HG03378 (cell line): ENCODE measurements around the gene EPAS1.

Experiments used
- ATAC-seq: cut with Tn5 transposase; IDR thresholded peaks from one replicate; pipeline ENCODE4 v1.9.1; 2021; ENCODE audit warnings: mild to moderate bottlenecking, moderate library complexity; ENCODE audit not compliant: unreplicated experiment

Gene EPAS1

GRCh38 chr2:46361920-46362666 is 64.9 kb downstream of the EPAS1 start:
- ATAC-seq = no peak

- no peak for ATAC-seq
Observed at GRCh38 chr2:46362667-46363012, 65.4 kb downstream of the EPAS1 start.

- ATAC-seq = no peak
Observed at GRCh38 chr2:46363535-46364170, 66.4 kb downstream of the EPAS1 start.

- ATAC-seq = no peak
Observed at GRCh38 chr2:46364797-46365457, 67.7 kb downstream of the EPAS1 start.

GRCh38 chr2:46365913-46366667 is 68.9 kb downstream of the EPAS1 start:
- ATAC-seq = no peak

GRCh38 chr2:46366668-46367052 is 69.5 kb downstream of the EPAS1 start:
- no peak for ATAC-seq

- ATAC-seq = no peak
Observed at GRCh38 chr2:46367286-46367685, 70.1 kb downstream of the EPAS1 start.

GRCh38 chr2:46368401-46368800 is 71.2 kb downstream of the EPAS1 start:
- ATAC-seq = no peak

GRCh38 chr2:46369783-46370182 is 72.6 kb downstream of the EPAS1 start:
- no peak for ATAC-seq

GRCh38 chr2:46371854-46372253 is 74.6 kb downstream of the EPAS1 start:
- ATAC-seq = no peak

- ATAC-seq = no peak
Observed at GRCh38 chr2:46372475-46372874, 75.3 kb downstream of the EPAS1 start.

- ATAC-seq = no peak
Observed at GRCh38 chr2:46373238-46373637, 76.0 kb downstream of the EPAS1 start.

GRCh38 chr2:46375566-46376125 is 78.4 kb downstream of the EPAS1 start:
- no peak for ATAC-seq

GRCh38 chr2:46376586-46376985 is 79.4 kb downstream of the EPAS1 start:
- no peak for ATAC-seq

GRCh38 chr2:46377101-46377581 is 79.9 kb downstream of the EPAS1 start:
- ATAC-seq = no peak

GRCh38 chr2:46377666-46378560 is 80.7 kb downstream of the EPAS1 start:
- ATAC-seq = no peak

- ATAC-seq = no peak
Observed at GRCh38 chr2:46378616-46379015, 81.4 kb downstream of the EPAS1 start.

- ATAC-seq = no peak
Observed at GRCh38 chr2:46379213-46380037, 82.2 kb downstream of the EPAS1 start.
